A375 (cell line): ENCODE results near the gene TBC1D3D. TPM values are rescaled to one million over a fixed set of nuclear protein-coding genes. Genes with fewer than 3 reads are reported as not detected.

Experiments used
- total RNA-seq: library from RNA; depleted of rRNA; stranded (reverse); fragments of >200 nt; shearing (Covaris generic); gene quantifications from 2 replicates; pipeline ENCODE4 v1.2.3, GENCODE V29; 2014; rRNA removed

The TBC1D3D gene
- total RNA-seq, result not detected in 2 replicates

GRCh38 chr17:38003676-38004075 is at the start of gene TBC1D3D:
Gene TBC1D3D, plus strand, starts transcription at chr17:38003976. Its CDS starts 1,585 bp downstream, at chr17:38005561.

GRCh38 chr17:37988960-37989359 is 14.8 kb upstream of the TBC1D3D start, which contains the start of gene TBC1D3L:
Gene TBC1D3L, minus strand, starts transcription at chr17:37989060. Its CDS starts 1,540 bp downstream, at chr17:37987520.

Other genes starting within 250 kb of the TBC1D3D start
- not detected in 2 replicates for gene TBC1D3K, start 79.6 kb upstream of the TBC1D3D start, total RNA-seq
- gene TBC1D3L, start 14.9 kb upstream of the TBC1D3D start, total RNA-seq, result 4.9 TPM in 2 replicates
- not detected in 2 replicates for gene TBC1D3C, start 64.7 kb downstream of the TBC1D3D start, total RNA-seq
- not detected in 2 replicates for gene TBC1D3E, start 124.0 kb downstream of the TBC1D3D start, total RNA-seq
- not detected in 2 replicates for gene TBC1D3, start 188.6 kb downstream of the TBC1D3D start, total RNA-seq